CD4-positive, alpha-beta T cell treated with Interleukin-17A for 1 hour (primary cell): ENCODE results near the gene GDF9.
"Not testable (repeated sequence)": the region's sequence is repeated elsewhere in the genome, so short reads cannot be mapped to it uniquely, and the experiment has no call there.

Experiments
- DNase-seq: peaks from one replicate; pipeline ENCODE4 v3.0.0-alpha.2; 2020

GDF9 gene

GRCh38 chr5:132872788-132873118 lies 6.5 kb upstream of the GDF9 start:
- DNase-seq = no peak

GRCh38 chr5:132871459-132872284 lies 5.4 kb upstream of the GDF9 start:
- DNase-seq = no peak

GRCh38 chr5:132870801-132871200 lies 4.5 kb upstream of the GDF9 start:
- DNase-seq = no peak

- DNase-seq = no peak
These were observed 2.5 kb upstream of the GDF9 start for GRCh38 chr5:132868754-132869153.

- no peak for DNase-seq
These were observed 780 bp upstream of the GDF9 start for GRCh38 chr5:132867046-132867451.

GRCh38 chr5:132865668-132866341 lies 464 bp downstream of the GDF9 start:
- no peak for DNase-seq

- DNase-seq = no peak
These were observed 5.5 kb downstream of the GDF9 start for GRCh38 chr5:132860742-132861141.

- DNase-seq = no peak
These were observed 6.3 kb downstream of the GDF9 start for GRCh38 chr5:132859889-132860437.

- DNase-seq = no peak
These were observed 10.3 kb downstream of the GDF9 start for GRCh38 chr5:132856011-132856410.

- not testable (repeated sequence) for DNase-seq
These were observed 11.3 kb downstream of the GDF9 start for GRCh38 chr5:132854992-132855391.

GRCh38 chr5:132854301-132854700 lies 12.0 kb downstream of the GDF9 start:
- no peak for DNase-seq

GRCh38 chr5:132853790-132854189 lies 12.5 kb downstream of the GDF9 start:
- no peak for DNase-seq

GRCh38 chr5:132853323-132853722 lies 12.9 kb downstream of the GDF9 start:
- no peak for DNase-seq

- no peak for DNase-seq
These were observed 16.2 kb downstream of the GDF9 start for GRCh38 chr5:132850066-132850465.

GRCh38 chr5:132849347-132849746 lies 16.9 kb downstream of the GDF9 start:
- no peak for DNase-seq

GRCh38 chr5:132848270-132848669 lies 18.0 kb downstream of the GDF9 start:
- DNase-seq = no peak

GRCh38 chr5:132841305-132841704 lies 25.0 kb downstream of the GDF9 start:
- DNase-seq = no peak

GRCh38 chr5:132840896-132841295 lies 25.4 kb downstream of the GDF9 start:
- DNase-seq = no peak

GRCh38 chr5:132840313-132840712 lies 26.0 kb downstream of the GDF9 start:
- no peak for DNase-seq

GRCh38 chr5:132839426-132840301 lies 26.6 kb downstream of the GDF9 start:
- DNase-seq = no peak

GRCh38 chr5:132838516-132839282 lies 27.6 kb downstream of the GDF9 start:
- no peak for DNase-seq

GRCh38 chr5:132837868-132838267 lies 28.4 kb downstream of the GDF9 start:
- DNase-seq = no peak
